B cell (primary cell): ENCODE results near the gene ZCCHC4.

Experiments
- CTCF ChIP-seq: fragments of 200-600 bp; IDR thresholded peaks from one replicate; pipeline ENCODE4 v1.8.0; 2022; ENCODE audit warnings: antibody characterized with exemption, mild to moderate bottlenecking
- EZH2 ChIP-seq: IDR thresholded peaks from 2 replicates; pipeline ENCODE4 v1.6.1; 2012; ENCODE audit warnings: borderline replicate concordance, low read depth, mild to moderate bottlenecking, moderate library complexity, low read length; ENCODE audit not compliant: insufficient read depth, poor library complexity, severe bottlenecking

DNA sequence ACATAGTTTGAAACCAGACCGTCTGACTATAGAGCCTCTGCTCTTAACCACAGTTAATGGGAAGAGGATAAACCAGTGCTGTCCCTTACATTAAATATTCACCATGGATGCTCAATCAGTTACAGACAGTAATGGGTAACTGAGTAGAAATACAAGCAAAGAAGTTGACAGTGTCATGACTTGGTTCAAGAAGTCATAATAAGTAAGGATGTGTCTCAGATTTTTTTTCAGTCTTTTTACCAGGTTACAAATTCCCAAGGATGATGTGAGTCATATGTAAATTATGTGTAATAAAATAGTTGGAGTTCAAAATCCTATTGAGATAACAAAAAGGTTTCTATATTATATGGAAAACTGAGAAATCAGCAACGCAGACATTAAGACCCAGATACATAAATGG lies 31.1 kb downstream of the ZCCHC4 start:
- TF ChIP-seq CTCF = no peak
- no peak for TF ChIP-seq EZH2
